Kidney epithelial cell (primary cell): ENCODE data around the gene ZNF407. TPM values are rescaled to one million over a fixed set of nuclear protein-coding genes. Genes with fewer than 3 reads are reported as not detected.

Source experiments
- DNase-seq: peaks from one replicate; pipeline ENCODE4 v3.0.0-alpha.2; 2010; ENCODE audit warnings: low read depth
- H3K27me3 ChIP-seq: 2 replicates; pipeline ENCODE4 v1.6.0; 2011; ENCODE audit warnings: low read length; ENCODE audit not compliant: control insufficient read depth, insufficient read depth
- H3K36me3 ChIP-seq: 2 replicates; pipeline ENCODE4 v1.5.1; 2011; ENCODE audit warnings: low read length; ENCODE audit not compliant: control insufficient read depth, insufficient read depth
- H3K4me3 ChIP-seq: 2 replicates; pipeline ENCODE4 v1.5.1; 2011; ENCODE audit warnings: low read depth, mild to moderate bottlenecking, control low read depth, low read length
- total RNA-seq: library from RNA; depleted of rRNA; stranded (reverse); fragments of >200 nt; gene quantifications from 2 replicates; pipeline ENCODE4 v1.2.3, GENCODE V29; 2015
- TF ChIP-seq, protein P1 (sequence below): IDR thresholded peaks from 2 replicates; pipeline ENCODE4 v1.5.1; 2011; ENCODE audit warnings: mild to moderate bottlenecking, moderate library complexity, low read length, control low read depth, inconsistent platforms; ENCODE audit not compliant: insufficient read depth, poor library complexity, severe bottlenecking

ZNF407 gene
- total RNA-seq, 1 donor from 2014 or later: 8.2 TPM

DNA sequence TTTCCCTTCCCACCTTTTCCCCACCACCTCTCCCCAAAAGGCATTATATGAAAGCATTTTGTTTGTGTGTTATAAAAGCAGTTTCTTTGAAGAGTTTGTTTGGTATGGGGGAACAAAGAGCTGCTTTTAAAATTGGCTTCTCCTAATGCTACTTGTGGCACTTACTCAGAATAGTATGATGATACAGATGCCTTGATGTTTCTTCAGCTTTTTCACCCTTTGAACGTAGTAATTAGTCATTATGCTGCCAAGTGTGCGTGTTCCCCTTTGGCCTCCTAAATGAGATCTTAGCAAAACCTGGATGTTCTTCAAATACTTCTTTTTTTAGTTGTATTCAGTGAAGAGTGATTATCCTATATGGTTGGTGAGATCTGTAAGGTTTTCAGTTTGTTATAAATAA is 427.9 kb downstream of the ZNF407 start:
- TF ChIP-seq, protein P1, sequence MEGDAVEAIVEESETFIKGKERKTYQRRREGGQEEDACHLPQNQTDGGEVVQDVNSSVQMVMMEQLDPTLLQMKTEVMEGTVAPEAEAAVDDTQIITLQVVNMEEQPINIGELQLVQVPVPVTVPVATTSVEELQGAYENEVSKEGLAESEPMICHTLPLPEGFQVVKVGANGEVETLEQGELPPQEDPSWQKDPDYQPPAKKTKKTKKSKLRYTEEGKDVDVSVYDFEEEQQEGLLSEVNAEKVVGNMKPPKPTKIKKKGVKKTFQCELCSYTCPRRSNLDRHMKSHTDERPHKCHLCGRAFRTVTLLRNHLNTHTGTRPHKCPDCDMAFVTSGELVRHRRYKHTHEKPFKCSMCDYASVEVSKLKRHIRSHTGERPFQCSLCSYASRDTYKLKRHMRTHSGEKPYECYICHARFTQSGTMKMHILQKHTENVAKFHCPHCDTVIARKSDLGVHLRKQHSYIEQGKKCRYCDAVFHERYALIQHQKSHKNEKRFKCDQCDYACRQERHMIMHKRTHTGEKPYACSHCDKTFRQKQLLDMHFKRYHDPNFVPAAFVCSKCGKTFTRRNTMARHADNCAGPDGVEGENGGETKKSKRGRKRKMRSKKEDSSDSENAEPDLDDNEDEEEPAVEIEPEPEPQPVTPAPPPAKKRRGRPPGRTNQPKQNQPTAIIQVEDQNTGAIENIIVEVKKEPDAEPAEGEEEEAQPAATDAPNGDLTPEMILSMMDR: no peak
- H3K27me3 ChIP-seq: no peaks in the 10 kb centered on the region
- no peak for DNase-seq
- H3K36me3 ChIP-seq: no peaks in the 10 kb centered on the region
- no peak overlapping the region for H3K4me3 ChIP-seq

DNA sequence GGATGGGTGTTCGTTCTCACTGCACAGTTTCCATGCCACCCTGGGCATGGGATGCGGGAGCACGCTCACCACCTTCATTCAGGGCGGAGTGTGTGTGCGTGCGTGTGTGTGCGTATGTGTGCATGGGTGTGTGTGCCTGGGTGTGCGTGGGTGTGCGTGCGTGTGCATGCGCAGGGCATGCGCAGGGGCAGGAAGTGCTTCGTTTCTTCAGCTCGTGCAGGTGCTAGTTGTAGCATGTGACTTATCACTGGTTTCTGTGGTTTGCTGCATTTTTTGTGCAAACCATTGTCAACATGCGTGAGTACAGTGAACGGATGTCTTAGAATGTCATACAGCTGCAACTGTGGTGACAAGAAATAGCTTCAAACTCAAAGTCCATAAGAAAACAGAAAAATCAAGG is 431.8 kb downstream of the ZNF407 start:
- no peaks in the 10 kb centered on the region for H3K27me3 ChIP-seq
- no peak overlapping the region for H3K4me3 ChIP-seq
- TF ChIP-seq, protein P1: no peak
- no peaks in the 10 kb centered on the region for H3K36me3 ChIP-seq
- DNase-seq: no peak

DNA sequence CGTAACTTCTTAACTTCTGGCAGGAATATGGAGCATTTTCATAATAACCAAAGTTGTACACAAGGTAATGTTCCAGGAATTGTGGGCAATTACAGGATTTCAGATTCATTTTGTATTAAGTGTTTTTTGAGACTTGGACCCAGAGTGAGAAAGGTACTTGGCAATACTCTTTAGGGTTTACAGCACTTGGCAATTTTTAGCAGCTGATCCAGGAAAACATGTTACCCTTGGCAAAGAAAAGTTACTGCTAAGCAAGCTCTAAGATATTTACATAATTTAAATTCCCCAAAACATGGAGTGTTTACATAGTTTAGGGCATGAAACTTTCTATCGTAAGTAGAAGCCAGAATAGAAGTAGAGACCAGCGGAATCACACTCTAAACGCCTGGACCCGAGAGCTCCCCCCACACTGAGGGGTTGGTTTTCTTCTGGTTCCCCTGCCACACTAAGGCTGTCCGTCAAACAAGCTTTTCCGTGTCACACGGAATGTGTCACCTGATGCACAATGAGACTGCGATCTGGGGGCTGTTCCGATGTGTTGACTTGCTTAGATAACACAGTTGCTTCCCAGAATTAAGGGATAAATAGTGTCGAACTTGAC is 434.1 kb downstream of the ZNF407 start:
- Histone ChIP-seq H3K4me3 (no peak overlapping the region), H3K27me3 (no peaks in the 10 kb centered on the region), H3K36me3 (no peaks in the 10 kb centered on the region)
- TF ChIP-seq, protein P1: no peak
- no peak for DNase-seq

DNA sequence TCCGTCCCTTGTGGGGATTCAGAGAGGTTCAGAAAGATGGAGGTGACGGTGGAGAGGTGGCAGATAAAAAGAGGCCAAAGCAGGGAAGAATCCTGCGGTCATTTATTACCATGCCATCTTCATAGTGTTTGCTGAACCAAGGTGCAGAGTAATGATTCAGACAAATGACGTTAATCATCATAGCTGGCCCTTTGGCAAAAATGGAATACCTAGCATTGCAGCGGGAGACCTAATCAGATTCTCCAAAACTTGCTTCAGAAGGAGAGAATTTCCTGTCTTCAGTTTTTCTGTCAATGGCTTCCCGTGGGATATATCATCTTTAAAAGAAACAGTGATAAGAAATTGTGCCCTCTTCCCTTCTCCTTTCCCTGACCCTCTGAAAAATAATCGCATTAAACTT is 435.8 kb downstream of the ZNF407 start:
- DNase-seq: no peak
- TF ChIP-seq, protein P1: no peak
- no peaks in the 10 kb centered on the region for H3K36me3 ChIP-seq

DNA sequence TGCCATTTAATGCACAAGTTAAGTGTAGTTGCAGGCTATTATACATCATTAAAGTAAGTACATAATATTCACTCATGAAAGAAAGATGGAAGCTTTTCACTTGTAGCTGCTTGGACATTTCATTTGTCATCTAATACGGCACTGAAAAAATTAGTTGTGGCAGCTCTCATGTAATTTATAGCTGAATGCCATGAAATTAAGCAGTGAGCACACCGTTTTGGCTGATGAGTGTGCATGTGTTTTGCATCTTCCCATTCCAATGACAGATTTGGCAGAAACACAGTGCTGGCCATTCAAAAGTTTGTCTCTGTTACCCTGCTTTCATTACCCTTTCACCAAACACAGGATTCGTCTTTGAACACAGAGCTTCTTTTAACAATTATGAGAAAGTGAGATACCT is 437.3 kb downstream of the ZNF407 start:
- DNase-seq: no peak

More for the DNA sequence above, 435.8 kb downstream of the ZNF407 start:
- H3K27me3 ChIP-seq: no peaks in the 10 kb centered on the region
- H3K4me3 ChIP-seq: no peak overlapping the region

More for the DNA sequence above, 437.3 kb downstream of the ZNF407 start:
- no peaks in the 10 kb centered on the region for H3K36me3 ChIP-seq
- H3K27me3 ChIP-seq: no peaks in the 10 kb centered on the region
- TF ChIP-seq, protein P1: no peak
- H3K4me3 ChIP-seq: no peak overlapping the region
